ENCODE data around the gene DAG1.

DNA sequence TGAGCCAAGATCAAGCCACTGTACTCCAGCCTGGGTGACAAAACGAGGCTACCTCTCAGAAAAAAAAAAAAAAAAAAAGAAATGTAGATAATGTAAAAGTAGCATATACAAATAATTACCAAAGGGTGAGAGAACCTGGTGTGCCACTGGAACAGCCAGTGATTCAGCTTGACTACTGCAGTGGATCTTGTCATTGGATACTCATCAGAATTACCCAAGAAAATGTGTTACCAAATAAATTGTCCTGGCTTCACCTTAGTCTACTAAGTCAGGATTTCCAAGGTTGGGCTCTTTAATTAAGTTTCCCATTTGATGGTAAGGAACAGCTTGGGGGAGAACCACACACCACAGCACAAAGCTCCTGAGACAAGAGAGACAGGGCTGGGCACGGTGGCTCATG is 42.5 kb upstream of the DAG1 start:
- TF ChIP-seq, protein P1, sequence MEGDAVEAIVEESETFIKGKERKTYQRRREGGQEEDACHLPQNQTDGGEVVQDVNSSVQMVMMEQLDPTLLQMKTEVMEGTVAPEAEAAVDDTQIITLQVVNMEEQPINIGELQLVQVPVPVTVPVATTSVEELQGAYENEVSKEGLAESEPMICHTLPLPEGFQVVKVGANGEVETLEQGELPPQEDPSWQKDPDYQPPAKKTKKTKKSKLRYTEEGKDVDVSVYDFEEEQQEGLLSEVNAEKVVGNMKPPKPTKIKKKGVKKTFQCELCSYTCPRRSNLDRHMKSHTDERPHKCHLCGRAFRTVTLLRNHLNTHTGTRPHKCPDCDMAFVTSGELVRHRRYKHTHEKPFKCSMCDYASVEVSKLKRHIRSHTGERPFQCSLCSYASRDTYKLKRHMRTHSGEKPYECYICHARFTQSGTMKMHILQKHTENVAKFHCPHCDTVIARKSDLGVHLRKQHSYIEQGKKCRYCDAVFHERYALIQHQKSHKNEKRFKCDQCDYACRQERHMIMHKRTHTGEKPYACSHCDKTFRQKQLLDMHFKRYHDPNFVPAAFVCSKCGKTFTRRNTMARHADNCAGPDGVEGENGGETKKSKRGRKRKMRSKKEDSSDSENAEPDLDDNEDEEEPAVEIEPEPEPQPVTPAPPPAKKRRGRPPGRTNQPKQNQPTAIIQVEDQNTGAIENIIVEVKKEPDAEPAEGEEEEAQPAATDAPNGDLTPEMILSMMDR (IDR thresholded peaks at IDR 0.05 in 2 of 3, conservative IDR thresholded peaks at IDR 0.05 in 1 of 3; ENCODE audit: control insufficient read depth in 2 of 3, extremely low read depth in 1 of 3, insufficient read depth in 1 of 3, low read depth in 3 of 3, low read length in 3 of 3), result no peak
- TF ChIP-seq, protein P2, sequence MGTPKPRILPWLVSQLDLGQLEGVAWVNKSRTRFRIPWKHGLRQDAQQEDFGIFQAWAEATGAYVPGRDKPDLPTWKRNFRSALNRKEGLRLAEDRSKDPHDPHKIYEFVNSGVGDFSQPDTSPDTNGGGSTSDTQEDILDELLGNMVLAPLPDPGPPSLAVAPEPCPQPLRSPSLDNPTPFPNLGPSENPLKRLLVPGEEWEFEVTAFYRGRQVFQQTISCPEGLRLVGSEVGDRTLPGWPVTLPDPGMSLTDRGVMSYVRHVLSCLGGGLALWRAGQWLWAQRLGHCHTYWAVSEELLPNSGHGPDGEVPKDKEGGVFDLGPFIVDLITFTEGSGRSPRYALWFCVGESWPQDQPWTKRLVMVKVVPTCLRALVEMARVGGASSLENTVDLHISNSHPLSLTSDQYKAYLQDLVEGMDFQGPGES (IDR thresholded peaks at IDR 0.05), result no peak
- no peak for TF ChIP-seq RAD21 (IDR thresholded peaks at IDR 0.05; ENCODE audit: insufficient read depth, low read depth, low read length)
- no peak for TF ChIP-seq ETV6 (conservative IDR thresholded peaks at IDR 0.05 in 1 of 2, IDR thresholded peaks at IDR 0.05 in 1 of 2; ENCODE audit: borderline replicate concordance in 1 of 2, low read depth in 1 of 2)
- no peak for TF ChIP-seq CHD2 (IDR thresholded peaks at IDR 0.05; ENCODE audit: borderline replicate concordance, low read depth, low read length)
- no peak for TF ChIP-seq ESRRA (IDR thresholded peaks at IDR 0.05; ENCODE audit: low read length)
- no peak for TF ChIP-seq MYC (IDR thresholded peaks at IDR 0.05; ENCODE audit: insufficient read depth, insufficient read length, insufficient replicate concordance, low read length, severe bottlenecking)
- TF ChIP-seq MEF2A (IDR thresholded peaks at IDR 0.05; ENCODE audit: insufficient read depth, low read depth, low read length), result no peak
- TF ChIP-seq BMI1 (IDR thresholded peaks at IDR 0.05; ENCODE audit: borderline replicate concordance), result no peak
- TF ChIP-seq EP300 (IDR thresholded peaks at IDR 0.05; ENCODE audit: borderline replicate concordance in 1 of 2, control insufficient read depth in 1 of 2, low read depth in 2 of 2, low read length in 2 of 2), result no peak
- TF ChIP-seq ASH2L (IDR thresholded peaks at IDR 0.05; ENCODE audit: borderline replicate concordance, low read depth), result no peak
- no peak for TF ChIP-seq TAF1 (IDR thresholded peaks at IDR 0.05; ENCODE audit: borderline replicate concordance, low read depth, low read length)
- TF ChIP-seq, protein P3, sequence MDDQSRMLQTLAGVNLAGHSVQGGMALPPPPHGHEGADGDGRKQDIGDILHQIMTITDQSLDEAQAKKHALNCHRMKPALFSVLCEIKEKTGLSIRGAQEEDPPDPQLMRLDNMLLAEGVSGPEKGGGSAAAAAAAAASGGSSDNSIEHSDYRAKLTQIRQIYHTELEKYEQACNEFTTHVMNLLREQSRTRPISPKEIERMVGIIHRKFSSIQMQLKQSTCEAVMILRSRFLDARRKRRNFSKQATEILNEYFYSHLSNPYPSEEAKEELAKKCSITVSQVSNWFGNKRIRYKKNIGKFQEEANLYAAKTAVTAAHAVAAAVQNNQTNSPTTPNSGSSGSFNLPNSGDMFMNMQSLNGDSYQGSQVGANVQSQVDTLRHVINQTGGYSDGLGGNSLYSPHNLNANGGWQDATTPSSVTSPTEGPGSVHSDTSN (IDR thresholded peaks at IDR 0.05; ENCODE audit: insufficient replicate concordance, low read depth, low read length), result no peak

Measured in GM12878 (cell line).